Astrocyte of the hippocampus (primary cell): ENCODE measurements around the gene SLC7A5.
"Not testable (repeated sequence)": the region's sequence is repeated elsewhere in the genome, so short reads cannot be mapped to it uniquely, and the experiment has no call there.

Experiments
- DNase-seq: peaks from one replicate; pipeline ENCODE4 v3.0.0; 2011; ENCODE audit warnings: low read depth, low spot score

Gene SLC7A5

GRCh38 chr16:87861300-87862099, 7.8 kb downstream of the SLC7A5 start:
- not testable (repeated sequence) for DNase-seq

- peak; percentile 84 for DNase-seq
Measured at GRCh38 chr16:87860553-87861299, 8.6 kb downstream of the SLC7A5 start.

- DNase-seq = not testable (repeated sequence)
Measured at GRCh38 chr16:87858151-87858993, 10.9 kb downstream of the SLC7A5 start.

- no peak for DNase-seq
Measured at GRCh38 chr16:87856791-87857228, 12.5 kb downstream of the SLC7A5 start.

GRCh38 chr16:87855852-87856715, 13.2 kb downstream of the SLC7A5 start:
- peak; percentile 49 for DNase-seq

GRCh38 chr16:87854907-87855683, 14.2 kb downstream of the SLC7A5 start:
- no peak for DNase-seq

- DNase-seq = no peak
Measured at GRCh38 chr16:87854053-87854906, 15.0 kb downstream of the SLC7A5 start.

- peak; percentile 94 for DNase-seq
Measured at GRCh38 chr16:87853411-87854052, 15.8 kb downstream of the SLC7A5 start.

GRCh38 chr16:87851601-87852000, 17.7 kb downstream of the SLC7A5 start:
- no peak for DNase-seq

- DNase-seq = no peak
Measured at GRCh38 chr16:87851141-87851587, 18.1 kb downstream of the SLC7A5 start.

GRCh38 chr16:87850009-87851006, 19.0 kb downstream of the SLC7A5 start:
- peak; percentile 76 for DNase-seq

GRCh38 chr16:87849419-87850008, 19.8 kb downstream of the SLC7A5 start:
- DNase-seq = no peak

- DNase-seq = no peak
Measured at GRCh38 chr16:87848676-87849345, 20.5 kb downstream of the SLC7A5 start.

- peak; percentile 46 for DNase-seq
Measured at GRCh38 chr16:87847785-87848675, 21.3 kb downstream of the SLC7A5 start.

GRCh38 chr16:87847467-87847784, 21.9 kb downstream of the SLC7A5 start:
- DNase-seq = no peak
